Esophagus muscularis mucosa (tissue), 4 donors: ENCODE measurements around the gene ETFB. TPM values are rescaled to one million over a fixed set of nuclear protein-coding genes. Genes with fewer than 3 reads are reported as not detected.

Experiments used
- DNase-seq: peaks from one replicate; pipeline ENCODE4 v3.0.0-alpha.2; 2017; ENCODE audit errors: extremely low spot score
- H3K27ac ChIP-seq, 4 donors: fragments of 200-600 bp; sonication (generic); replicated peaks in 1 of 4; 1 replicate in 3 of 4; 2 replicates in 1 of 4; pipeline ENCODE4 v1.5.1; 2016 to 2019; ENCODE audit warnings: mild to moderate bottlenecking in 1 of 4
- H3K27me3 ChIP-seq, 4 donors: fragments of 200-600 bp; sonication (generic); one replicate each; pipeline versions ENCODE4 v1.5.1 to v1.6.0; 2016 to 2019
- H3K36me3 ChIP-seq, 4 donors: fragments of 200-600 bp; sonication (generic); one replicate each; pipeline ENCODE4 v1.5.1; 2016 to 2019
- H3K4me1 ChIP-seq, 4 donors: fragments of 200-600 bp; sonication (generic); one replicate each; pipeline ENCODE4 v1.5.1; 2016 to 2019
- H3K4me3 ChIP-seq, 4 donors: fragments of 200-600 bp; sonication (generic); 1 replicate in 2 of 4; 2 replicates in 2 of 4; pipeline ENCODE4 v1.5.1; 2016 to 2019; ENCODE audit warnings: mild to moderate bottlenecking in 4 of 4, moderate library complexity in 1 of 4
- H3K9me3 ChIP-seq, 4 donors: fragments of 200-600 bp; sonication (generic); 1 replicate in 3 of 4; 2 replicates in 1 of 4; pipeline ENCODE4 v1.5.1; 2016 to 2019
- EP300 ChIP-seq: sonication (generic); formaldehyde crosslinking; IDR thresholded peaks from one replicate; pipeline ENCODE4 v1.6.1; 2017; ENCODE audit warnings: antibody characterized with exemption
- POLR2A ChIP-seq: fragments of 450-650 bp; IDR thresholded peaks from one replicate; pipeline ENCODE4 v1.6.1; 2017; ENCODE audit warnings: antibody characterized with exemption, moderate library complexity, mild to moderate bottlenecking, low read depth
- POLR2AphosphoS5 ChIP-seq, 2 donors: sonication (generic); formaldehyde crosslinking; IDR thresholded peaks; one replicate each; pipeline ENCODE4 v1.6.1; 2017; ENCODE audit warnings: antibody characterized with exemption in 2 of 2
- WGBS: methylation state at CpG from one replicate; pipeline ENCODE4 v1.1.5; 2018; 5-methylcytosine and 5-hydroxymethylcytosine counted together
- intact Hi-C: fragments of 100-400 bp; cut with DNase I; formaldehyde crosslinking; loops from one replicate; pipeline ENCODE4 v1.15.1; 2023
- total RNA-seq, 4 donors: library from RNA; depleted of rRNA; stranded (reverse); fragments of >200 nt; gene quantifications; one replicate each; pipeline versions ENCODE4 v1.1.0 to v1.2.1, GENCODE V29; 2016
- TF ChIP-seq, protein P1 (sequence below), 3 experiments: fragments of 200-600 bp in 2 of 3; fragments of 450-650 bp in 1 of 3; sonication (generic) in 2 of 3; IDR thresholded peaks; one replicate each; pipeline ENCODE4 v1.5.1; 2017 to 2019; ENCODE audit warnings: antibody characterized with exemption in 3 of 3, mild to moderate bottlenecking in 2 of 3, moderate library complexity in 1 of 3

ETFB gene
- total RNA-seq, 4 donors from 2014 or later, result 86.3 to 121 (median 106) TPM

DNA sequence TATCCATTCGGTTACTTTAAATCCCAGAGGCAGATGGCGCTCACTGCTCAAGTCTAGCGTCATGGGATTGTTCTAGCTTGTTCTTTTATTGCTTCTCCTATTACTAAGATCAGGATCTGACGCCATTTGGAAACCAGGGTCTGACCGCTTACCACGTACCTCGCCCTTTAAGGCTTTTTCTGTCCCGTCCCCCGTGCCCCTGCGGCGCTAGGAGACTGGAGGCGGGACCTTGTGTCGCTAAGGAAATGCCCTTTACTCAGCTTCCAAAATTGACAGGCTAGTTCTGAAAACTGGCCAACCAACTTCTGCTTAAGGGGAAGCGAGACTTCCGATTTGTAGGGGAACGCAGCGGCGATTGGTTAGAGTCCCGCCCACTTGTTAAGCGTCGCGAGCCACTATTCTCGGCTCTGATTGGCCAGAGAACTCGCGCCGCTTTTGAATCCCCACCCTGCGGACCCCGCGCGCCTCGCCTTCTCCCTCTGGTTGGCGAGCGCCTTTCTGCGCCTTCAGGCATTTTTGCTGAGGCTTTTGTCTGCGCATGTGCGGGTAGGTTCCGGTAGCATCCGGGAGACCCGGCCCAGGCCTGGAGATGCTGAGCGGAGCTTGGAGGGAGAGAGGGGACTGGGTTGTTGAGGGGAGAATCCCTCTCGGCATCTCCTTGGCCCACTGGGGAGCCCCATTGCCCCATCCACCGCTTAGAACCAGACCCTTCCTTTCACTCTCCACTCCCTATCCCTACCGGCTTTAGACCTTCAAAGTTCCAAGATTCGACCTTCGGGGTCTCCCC, 28.1 kb upstream of the ETFB start:
- WGBS, result under 1% methylated on average over 43 of the region's 45 CpGs
- Histone ChIP-seq H3K4me3 (peak overlapping the region; percentile 45 to 59 (median 48)), H3K9me3 (no peaks in the 10 kb centered on the region), H3K36me3 (no peaks in the 10 kb centered on the region), H3K4me1 (peaks cover 9 to 14% (median 13%) of the 10 kb centered on the region in 4 donors), H3K27me3 (no peaks in the 10 kb centered on the region), H3K27ac (peak overlapping the region; percentile 69 to 81 (median 78))
- intact Hi-C loops, result loop anchor here (5.0 kb wide), 1 partner anchor 52 kb away; the partner anchor contains the start of gene VSIG10L
- TF ChIP-seq POLR2AphosphoS5 (IDR thresholded peaks at IDR 0.05) (peak; percentile 62 to 80), POLR2A (no peak)
- TF ChIP-seq, protein P1, sequence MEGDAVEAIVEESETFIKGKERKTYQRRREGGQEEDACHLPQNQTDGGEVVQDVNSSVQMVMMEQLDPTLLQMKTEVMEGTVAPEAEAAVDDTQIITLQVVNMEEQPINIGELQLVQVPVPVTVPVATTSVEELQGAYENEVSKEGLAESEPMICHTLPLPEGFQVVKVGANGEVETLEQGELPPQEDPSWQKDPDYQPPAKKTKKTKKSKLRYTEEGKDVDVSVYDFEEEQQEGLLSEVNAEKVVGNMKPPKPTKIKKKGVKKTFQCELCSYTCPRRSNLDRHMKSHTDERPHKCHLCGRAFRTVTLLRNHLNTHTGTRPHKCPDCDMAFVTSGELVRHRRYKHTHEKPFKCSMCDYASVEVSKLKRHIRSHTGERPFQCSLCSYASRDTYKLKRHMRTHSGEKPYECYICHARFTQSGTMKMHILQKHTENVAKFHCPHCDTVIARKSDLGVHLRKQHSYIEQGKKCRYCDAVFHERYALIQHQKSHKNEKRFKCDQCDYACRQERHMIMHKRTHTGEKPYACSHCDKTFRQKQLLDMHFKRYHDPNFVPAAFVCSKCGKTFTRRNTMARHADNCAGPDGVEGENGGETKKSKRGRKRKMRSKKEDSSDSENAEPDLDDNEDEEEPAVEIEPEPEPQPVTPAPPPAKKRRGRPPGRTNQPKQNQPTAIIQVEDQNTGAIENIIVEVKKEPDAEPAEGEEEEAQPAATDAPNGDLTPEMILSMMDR (IDR thresholded peaks at IDR 0.05), result no peak
- peak; percentile 98 for DNase-seq

DNA sequence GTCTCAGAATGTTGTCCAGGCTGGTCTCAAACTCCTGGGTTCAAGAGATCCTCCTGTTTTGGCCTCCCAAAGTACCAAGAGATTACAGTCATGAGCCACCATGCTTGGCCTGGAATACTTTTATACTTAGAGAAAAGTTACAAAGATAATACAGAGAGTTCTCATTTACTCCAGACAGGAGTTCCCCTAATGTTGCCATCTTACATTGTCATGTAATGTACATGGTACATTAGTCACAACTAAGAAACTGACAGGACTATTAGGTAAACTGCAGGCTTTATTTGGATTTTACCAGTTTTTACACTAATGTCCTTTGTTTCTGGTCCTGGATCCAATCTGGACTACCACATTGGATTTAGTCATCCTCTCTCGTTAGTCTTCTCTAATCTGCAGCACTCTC, 26.5 kb upstream of the ETFB start:
- 69% methylated on average over 1 of the region's 1 CpG for WGBS
- DNase-seq, result no peak
- no peak overlapping the region for H3K27ac ChIP-seq
- H3K27me3 ChIP-seq, result no peaks in the 10 kb centered on the region
- TF ChIP-seq POLR2A, result no peak
- no peak for TF ChIP-seq POLR2AphosphoS5 (IDR thresholded peaks at IDR 0.05)
- TF ChIP-seq, protein P1 (IDR thresholded peaks at IDR 0.05), result no peak
- no peak for TF ChIP-seq EP300
- no peak overlapping the region for H3K4me3 ChIP-seq
- H3K9me3 ChIP-seq, result no peaks in the 10 kb centered on the region
- intact Hi-C loops, result loop anchor here (5.0 kb wide), 1 partner anchor 50 kb away; the partner anchor contains the start of gene VSIG10L
- H3K36me3 ChIP-seq, result no peaks in the 10 kb centered on the region
- H3K4me1 ChIP-seq, result peaks cover 9 to 14% (median 13%) of the 10 kb centered on the region in 4 donors

DNA sequence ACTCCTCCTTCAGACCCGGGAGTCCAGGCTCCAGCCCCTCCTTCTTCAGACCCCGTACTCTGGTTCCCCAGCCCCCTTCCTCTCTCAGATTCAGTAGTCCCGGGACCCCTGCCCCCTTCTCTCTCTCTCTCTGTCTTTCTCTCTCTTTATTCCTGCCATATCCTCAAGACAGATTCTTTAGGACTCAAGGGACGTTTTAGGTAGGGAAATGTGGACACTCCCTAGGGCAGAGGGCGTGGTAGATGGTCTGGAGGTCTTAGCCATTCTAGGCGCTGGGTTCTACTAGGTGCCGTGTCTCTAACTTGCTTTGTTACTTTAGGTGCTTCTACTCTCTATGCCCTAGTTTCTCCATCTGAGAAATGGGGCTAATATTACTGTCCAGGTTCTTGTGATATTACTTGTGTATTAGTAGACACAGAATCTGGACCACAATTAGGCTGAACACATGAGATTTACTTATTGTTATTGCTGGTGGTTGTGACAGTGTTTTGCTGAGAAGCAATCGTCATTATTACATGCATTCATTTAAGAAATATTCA, 25.0 kb upstream of the ETFB start:
- TF ChIP-seq EP300, result no peak
- no peak for TF ChIP-seq POLR2AphosphoS5 (IDR thresholded peaks at IDR 0.05)
- no peak for TF ChIP-seq POLR2A
- TF ChIP-seq, protein P1 (IDR thresholded peaks at IDR 0.05), result no peak
- 63% methylated on average over 8 of the region's 8 CpGs for WGBS
- Histone ChIP-seq H3K27ac (no peak overlapping the region), H3K9me3 (no peaks in the 10 kb centered on the region), H3K27me3 (no peaks in the 10 kb centered on the region), H3K4me3 (no peak overlapping the region), H3K36me3 (no peaks in the 10 kb centered on the region), H3K4me1 (peaks cover 9 to 14% (median 13%) of the 10 kb centered on the region in 4 donors)
- no peak for DNase-seq
- intact Hi-C loops, result loop anchor here (5.0 kb wide), 1 partner anchor 49 kb away; the partner anchor contains the start of gene VSIG10L

DNA sequence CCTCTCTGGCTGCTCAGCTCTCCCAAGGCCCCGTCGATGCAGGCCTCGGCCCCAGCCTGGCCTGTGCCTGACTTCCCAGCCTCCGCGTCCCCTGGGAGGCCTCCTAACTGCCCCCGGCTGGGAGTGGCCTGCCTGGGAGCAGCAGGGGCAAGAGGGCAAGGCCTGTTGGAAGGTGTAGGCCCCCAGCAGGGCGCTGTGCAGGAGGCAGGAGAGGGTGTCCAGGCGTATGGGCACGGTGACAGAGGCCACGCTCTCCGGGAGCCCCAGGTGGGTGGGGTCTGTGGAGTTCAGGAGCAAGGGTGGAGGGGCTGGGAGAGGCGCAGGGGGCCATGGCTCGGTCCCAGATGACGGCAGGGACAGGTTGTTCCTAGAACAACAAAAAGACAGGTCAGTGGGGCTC, 23.0 kb upstream of the ETFB start:
- no peak overlapping the region for H3K27ac ChIP-seq
- no peak for TF ChIP-seq POLR2A
- TF ChIP-seq EP300, result no peak
- TF ChIP-seq, protein P1 (IDR thresholded peaks at IDR 0.05), result no peak
- TF ChIP-seq POLR2AphosphoS5 (IDR thresholded peaks at IDR 0.05), result no peak
- H3K4me1 ChIP-seq, result peaks cover 3 to 7% (median 5%) of the 10 kb centered on the region in 4 donors
- H3K27me3 ChIP-seq, result no peaks in the 10 kb centered on the region
- H3K9me3 ChIP-seq, result no peaks in the 10 kb centered on the region
- WGBS, result 86% methylated on average over 14 of the region's 14 CpGs
- H3K36me3 ChIP-seq, result no peaks in the 10 kb centered on the region
- no peak for DNase-seq
- intact Hi-C loops, result no loop called here
- no peak overlapping the region for H3K4me3 ChIP-seq
